ENCODE results near the gene OTX1.

GRCh38 chr2:63096491-63096890 lies 45.9 kb downstream of the OTX1 start:
- TF ChIP-seq CTCF (IDR thresholded peaks at IDR 0.05; ENCODE audit: poor library complexity, severe bottlenecking) (no peak), MXI1 (conservative IDR thresholded peaks at IDR 0.05; ENCODE audit: poor library complexity, severe bottlenecking) (no peak), TAF1 (IDR thresholded peaks at IDR 0.05; ENCODE audit: low read depth) (no peak)
